OCI-LY1 (cell line): ENCODE measurements around the gene NUP107.
A peak's percentile ranks its signal among the peaks of the same experiment; 100 is the strongest.

Source experiments
- H2AFZ ChIP-seq: fragments of 200-600 bp; sonication (generic), shearing (Covaris generic); 2 replicates; pipeline ENCODE4 v1.6.0; 2014; ENCODE audit warnings: antibody characterized with exemption, mild to moderate bottlenecking, low read length
- H3F3A ChIP-seq: fragments of 200-600 bp; sonication (generic), shearing (Covaris generic); 2 replicates; pipeline ENCODE4 v1.6.0; 2014; ENCODE audit warnings: mild to moderate bottlenecking, antibody characterized with exemption, low read length, moderate library complexity; ENCODE audit not compliant: insufficient read depth
- H3K27ac ChIP-seq: fragments of 200-600 bp; sonication (generic); 2 replicates; pipeline ENCODE4 v1.5.1; 2014; ENCODE audit warnings: low read length, mixed run types, mild to moderate bottlenecking, low read depth; ENCODE audit not compliant: poor library complexity, severe bottlenecking
- H3K27me3 ChIP-seq: fragments of 200-600 bp; sonication (generic); 2 replicates; pipeline ENCODE4 v1.6.0; 2014; ENCODE audit warnings: antibody characterized with exemption, mild to moderate bottlenecking, low read length, moderate library complexity; ENCODE audit not compliant: insufficient read depth
- H3K36me3 ChIP-seq: fragments of 200-600 bp; sonication (generic); 2 replicates; pipeline ENCODE4 v1.6.1; 2014; ENCODE audit warnings: mild to moderate bottlenecking, antibody characterized with exemption, low read length, moderate library complexity, mixed read lengths; ENCODE audit not compliant: insufficient read depth
- H3K4me1 ChIP-seq: fragments of 200-600 bp; sonication (generic); 2 replicates; pipeline ENCODE4 v1.5.1; 2014; ENCODE audit warnings: mild to moderate bottlenecking, low read length, moderate library complexity; ENCODE audit not compliant: insufficient read depth, severe bottlenecking
- H3K4me2 ChIP-seq: fragments of 200-600 bp; sonication (generic), shearing (Covaris generic); 2 replicates; pipeline ENCODE4 v1.6.1; 2014; ENCODE audit warnings: low read length
- H3K4me3 ChIP-seq: fragments of 200-600 bp; sonication (generic); 2 replicates; pipeline ENCODE4 v1.5.1; 2014; ENCODE audit warnings: low read length, low read depth, mild to moderate bottlenecking, mixed read lengths; ENCODE audit not compliant: poor library complexity, severe bottlenecking
- H3K79me2 ChIP-seq: fragments of 200-600 bp; shearing (Covaris generic); 2 replicates; pipeline ENCODE4 v1.6.1; 2016; ENCODE audit warnings: mixed run types, low read length, mixed read lengths; ENCODE audit not compliant: insufficient read depth
- H3K9ac ChIP-seq: fragments of 200-600 bp; sonication (generic), shearing (Covaris generic); 2 replicates; pipeline ENCODE4 v1.6.1; 2014; ENCODE audit warnings: mild to moderate bottlenecking, low read length, mixed read lengths
- H3K9me2 ChIP-seq: fragments of 200-600 bp; sonication (generic), shearing (Covaris generic); 2 replicates; pipeline ENCODE4 v1.6.1; 2014; ENCODE audit warnings: low read depth, mild to moderate bottlenecking, low read length, mixed read lengths
- H3K9me3 ChIP-seq: fragments of 200-600 bp; shearing (Covaris generic); 2 replicates; pipeline ENCODE4 v1.6.1; 2014; ENCODE audit warnings: low read length, mixed read lengths
- H4K20me1 ChIP-seq: fragments of 200-600 bp; sonication (generic), shearing (Covaris generic); 2 replicates; pipeline ENCODE4 v1.6.0; 2016; ENCODE audit warnings: mild to moderate bottlenecking, low read length; ENCODE audit not compliant: insufficient read depth
- EZH2 ChIP-seq: fragments of 200-600 bp; sonication (generic), shearing (Covaris generic); IDR thresholded peaks from 2 replicates; pipeline ENCODE4 v1.8.0; 2017; ENCODE audit warnings: borderline replicate concordance, mixed run types, mild to moderate bottlenecking, antibody characterized with exemption, low read length, moderate library complexity, mixed read lengths
- TF ChIP-seq, protein P1 (sequence below): fragments of 200-600 bp; sonication (generic), shearing (Covaris generic); IDR thresholded peaks from 2 replicates; pipeline ENCODE4 v1.5.1; 2017; ENCODE audit warnings: mild to moderate bottlenecking, antibody characterized with exemption, low read length, moderate library complexity, mixed read lengths

NUP107 gene

DNA sequence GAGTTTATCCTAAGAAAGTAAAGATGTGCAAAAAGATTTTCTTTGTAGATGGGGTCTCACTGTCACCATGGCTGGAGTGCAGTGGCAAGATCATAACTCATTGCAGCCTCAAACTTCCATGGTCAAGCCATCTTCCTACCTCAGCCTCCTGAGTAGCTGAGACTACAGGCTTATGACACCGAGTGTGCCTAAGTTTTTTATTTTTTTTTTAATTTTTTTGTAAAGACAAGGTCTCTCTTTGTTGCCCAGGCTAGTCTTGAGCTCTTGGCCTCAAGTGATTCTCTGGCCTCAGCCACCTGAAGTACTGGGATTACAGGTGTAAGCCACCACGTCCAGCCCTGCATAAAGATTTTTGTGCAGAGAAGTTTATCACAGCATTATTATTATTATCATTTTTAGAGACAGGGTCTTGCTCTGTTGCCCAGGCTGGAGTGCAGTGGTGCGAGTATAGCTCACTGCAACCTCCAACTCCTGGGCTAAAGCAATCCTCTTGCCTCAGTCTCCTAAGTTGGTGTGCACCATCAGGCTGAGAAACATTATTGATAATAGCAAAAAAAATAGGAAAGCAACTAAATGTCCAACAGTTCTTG lies 101.9 kb downstream of the NUP107 start:
- no peaks in the 10 kb centered on the region for H3K36me3 ChIP-seq
- H3K4me1 ChIP-seq, result peaks cover 93% of the 10 kb centered on the region
- no peak overlapping the region for H3K9ac ChIP-seq

DNA sequence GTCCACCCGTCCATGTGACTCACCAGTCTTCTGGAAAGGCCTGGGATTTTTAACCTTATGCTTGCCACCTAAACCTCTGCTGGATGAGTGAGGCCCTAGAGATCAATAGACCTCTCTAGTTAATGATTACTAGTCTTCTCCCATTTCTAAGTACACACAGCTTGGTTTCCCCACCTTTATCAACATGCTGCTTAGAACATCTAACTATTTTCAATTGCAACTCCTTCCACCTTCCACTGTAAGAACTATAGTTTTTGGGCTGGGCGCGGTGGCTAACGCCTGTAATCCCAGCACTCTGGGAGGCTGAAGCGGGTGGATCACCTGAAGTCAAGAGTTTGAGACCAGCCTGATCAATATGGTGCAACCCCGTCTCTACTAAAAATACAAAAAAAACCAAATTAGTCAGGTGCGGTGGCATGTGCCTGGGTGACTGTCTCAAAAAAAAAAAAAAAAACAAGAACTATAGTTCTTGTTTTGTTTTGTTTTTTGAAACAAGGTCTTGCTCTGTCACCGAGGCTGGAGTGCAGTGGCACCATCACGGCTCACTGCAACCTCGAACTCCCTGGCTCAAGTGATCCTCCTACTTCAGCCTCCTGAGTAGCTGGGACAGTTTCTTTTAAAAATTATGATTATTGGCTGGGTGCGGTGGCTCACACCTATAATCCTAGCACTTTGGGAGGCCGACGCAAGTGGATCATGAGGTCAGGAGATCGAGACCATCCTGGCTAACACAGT lies 102.5 kb downstream of the NUP107 start:
- H3K4me3 ChIP-seq, result no peak overlapping the region
- H3K9me2 ChIP-seq, result no peaks in the 10 kb centered on the region
- no peaks in the 10 kb centered on the region for H3K36me3 ChIP-seq
- H2AFZ ChIP-seq, result no peak overlapping the region
- no peaks in the 10 kb centered on the region for H4K20me1 ChIP-seq
- peaks cover 93% of the 10 kb centered on the region for H3K4me1 ChIP-seq
- H3K27me3 ChIP-seq, result no peaks in the 10 kb centered on the region
- peak overlapping the region; percentile 95 for H3K27ac ChIP-seq
- H3F3A ChIP-seq, result no peaks in the 10 kb centered on the region; the same call in 1 of the 2 replicates
- no peak for TF ChIP-seq EZH2
- TF ChIP-seq, protein P1, sequence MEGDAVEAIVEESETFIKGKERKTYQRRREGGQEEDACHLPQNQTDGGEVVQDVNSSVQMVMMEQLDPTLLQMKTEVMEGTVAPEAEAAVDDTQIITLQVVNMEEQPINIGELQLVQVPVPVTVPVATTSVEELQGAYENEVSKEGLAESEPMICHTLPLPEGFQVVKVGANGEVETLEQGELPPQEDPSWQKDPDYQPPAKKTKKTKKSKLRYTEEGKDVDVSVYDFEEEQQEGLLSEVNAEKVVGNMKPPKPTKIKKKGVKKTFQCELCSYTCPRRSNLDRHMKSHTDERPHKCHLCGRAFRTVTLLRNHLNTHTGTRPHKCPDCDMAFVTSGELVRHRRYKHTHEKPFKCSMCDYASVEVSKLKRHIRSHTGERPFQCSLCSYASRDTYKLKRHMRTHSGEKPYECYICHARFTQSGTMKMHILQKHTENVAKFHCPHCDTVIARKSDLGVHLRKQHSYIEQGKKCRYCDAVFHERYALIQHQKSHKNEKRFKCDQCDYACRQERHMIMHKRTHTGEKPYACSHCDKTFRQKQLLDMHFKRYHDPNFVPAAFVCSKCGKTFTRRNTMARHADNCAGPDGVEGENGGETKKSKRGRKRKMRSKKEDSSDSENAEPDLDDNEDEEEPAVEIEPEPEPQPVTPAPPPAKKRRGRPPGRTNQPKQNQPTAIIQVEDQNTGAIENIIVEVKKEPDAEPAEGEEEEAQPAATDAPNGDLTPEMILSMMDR, result no peak
- no peaks in the 10 kb centered on the region for H3K79me2 ChIP-seq
- no peak overlapping the region for H3K4me2 ChIP-seq
- H3K9me3 ChIP-seq, result no peaks in the 10 kb centered on the region
- no peak overlapping the region for H3K9ac ChIP-seq

More for the DNA sequence above, 101.9 kb downstream of the NUP107 start:
- Histone ChIP-seq H4K20me1 (no peaks in the 10 kb centered on the region), H3K4me2 (no peak overlapping the region), H2AFZ (no peak overlapping the region), H3K4me3 (no peak overlapping the region), H3K79me2 (no peaks in the 10 kb centered on the region), H3F3A (no peaks in the 10 kb centered on the region; the same call in 1 of the 2 replicates), H3K27me3 (no peaks in the 10 kb centered on the region), H3K9me3 (no peaks in the 10 kb centered on the region), H3K9me2 (no peaks in the 10 kb centered on the region), H3K27ac (peak overlapping the region; percentile 95)
- TF ChIP-seq EZH2, result no peak
- TF ChIP-seq, protein P1, result no peak

DNA sequence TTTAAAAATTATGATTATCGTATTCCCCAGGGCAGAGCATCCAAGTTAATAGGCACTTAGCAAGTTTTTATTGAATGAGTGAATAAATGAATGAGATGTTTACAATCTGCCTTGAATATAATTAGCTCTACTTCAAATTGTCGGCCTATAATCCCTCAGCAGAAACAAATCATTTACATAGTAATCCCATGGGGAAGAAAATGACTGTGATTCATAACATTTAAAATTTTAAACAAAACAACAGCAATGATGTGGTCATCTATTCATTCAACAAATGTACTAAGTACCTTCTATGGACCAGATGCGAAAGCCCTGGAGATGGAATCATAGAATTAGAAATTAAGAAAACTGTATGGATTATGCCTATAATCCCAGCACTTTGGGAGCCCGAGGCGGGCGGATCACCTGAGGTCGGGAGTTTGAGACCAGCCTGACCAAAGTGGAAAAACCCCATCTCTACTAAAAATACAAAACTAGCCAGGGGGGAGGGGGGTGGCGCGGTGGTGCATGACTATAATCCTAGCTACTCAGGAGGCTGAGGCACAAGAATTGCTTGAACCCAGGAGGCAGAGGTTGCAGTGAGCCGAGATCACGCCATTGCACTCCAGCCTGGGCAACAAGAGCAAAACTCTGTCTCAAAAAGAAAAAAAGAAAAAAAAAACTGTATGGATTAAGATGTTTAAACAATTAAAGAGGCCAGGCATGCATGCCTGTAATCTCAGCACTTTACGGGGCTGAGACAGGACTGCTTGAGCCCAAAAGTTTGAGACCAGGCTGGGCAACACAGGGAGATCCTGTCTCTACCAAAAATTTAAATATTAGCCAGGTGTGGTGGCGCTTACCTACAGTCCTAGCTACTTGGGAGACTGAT lies 103.5 kb downstream of the NUP107 start:
- H3K4me1 ChIP-seq, result peaks cover 93% of the 10 kb centered on the region
- H3K4me2 ChIP-seq, result no peak overlapping the region

More for the DNA sequence above, 103.5 kb downstream of the NUP107 start:
- no peak overlapping the region for H2AFZ ChIP-seq
- H3K9me2 ChIP-seq, result no peaks in the 10 kb centered on the region
- peak overlapping the region; percentile 95 for H3K27ac ChIP-seq
- no peak overlapping the region for H3K4me3 ChIP-seq
- H3K79me2 ChIP-seq, result no peaks in the 10 kb centered on the region
- H3K9ac ChIP-seq, result peak overlapping the region; percentile 12; the same call in 1 of the 2 replicates
- no peaks in the 10 kb centered on the region for H3K36me3 ChIP-seq
- H4K20me1 ChIP-seq, result no peaks in the 10 kb centered on the region
- no peaks in the 10 kb centered on the region; the same call in 1 of the 2 replicates for H3F3A ChIP-seq
- no peaks in the 10 kb centered on the region for H3K27me3 ChIP-seq
- no peaks in the 10 kb centered on the region for H3K9me3 ChIP-seq
- TF ChIP-seq, protein P1, result no peak
- no peak for TF ChIP-seq EZH2
